NCI-H510A (cell line): ENCODE data around the gene UTP11.
"Not testable (repeated sequence)": the region's sequence is repeated elsewhere in the genome, so short reads cannot be mapped to it uniquely, and the experiment has no call there.

ENCODE experiments used
- DNase-seq: peaks from one replicate; lab custom pipeline; 2025; lab: John Stamatoyannopoulos, UW

UTP11 gene

GRCh38 chr1:38012363-38013226 is at the start of gene UTP11:
Gene UTP11 (plus strand): TSS chr1:38012734. CDS start chr1:38012803, 69 bp downstream.
- peak; percentile 100 for DNase-seq

- not testable (repeated sequence) for DNase-seq
These were observed 48.4 kb upstream of the UTP11 start for GRCh38 chr1:37964106-37964505.

- no peak for DNase-seq
These were observed 47.2 kb upstream of the UTP11 start for GRCh38 chr1:37965301-37965700.

GRCh38 chr1:37973684-37974083 is 38.9 kb upstream of the UTP11 start:
- DNase-seq = not testable (repeated sequence)

- DNase-seq = no peak
These were observed 38.0 kb upstream of the UTP11 start for GRCh38 chr1:37974567-37974966.

- DNase-seq = peak; percentile 81
These were observed 37.5 kb upstream of the UTP11 start for GRCh38 chr1:37975083-37975482.

- no peak for DNase-seq
These were observed 34.0 kb upstream of the UTP11 start for GRCh38 chr1:37978541-37978940.

- no peak for DNase-seq
These were observed 29.0 kb upstream of the UTP11 start for GRCh38 chr1:37983546-37983945.

GRCh38 chr1:37987679-37988078 is 24.9 kb upstream of the UTP11 start:
- no peak for DNase-seq

- peak; percentile 86 for DNase-seq
These were observed 23.1 kb upstream of the UTP11 start for GRCh38 chr1:37989361-37989930.

GRCh38 chr1:37994886-37995566 is 17.5 kb upstream of the UTP11 start:
- DNase-seq = no peak

GRCh38 chr1:37995751-37996345 is 16.7 kb upstream of the UTP11 start:
- peak; percentile 65 for DNase-seq

GRCh38 chr1:37997256-37998088 is 15.1 kb upstream of the UTP11 start:
- DNase-seq = no peak

GRCh38 chr1:37998089-37998808 is 14.3 kb upstream of the UTP11 start:
- DNase-seq = no peak

- DNase-seq = no peak
These were observed 13.6 kb upstream of the UTP11 start for GRCh38 chr1:37998913-37999429.

- DNase-seq = peak; percentile 28
These were observed 12.9 kb upstream of the UTP11 start for GRCh38 chr1:37999430-38000232.

- DNase-seq = no peak
These were observed 12.4 kb upstream of the UTP11 start for GRCh38 chr1:38000233-38000528.

- DNase-seq = no peak
These were observed 11.7 kb upstream of the UTP11 start for GRCh38 chr1:38000529-38001455.
